MV-4-11 (cell line): ENCODE results near the gene CD69.
"Not testable (repeated sequence)": the region's sequence is repeated elsewhere in the genome, so short reads cannot be mapped to it uniquely, and the experiment has no call there.

Experiments
- DNase-seq: peaks from one replicate; lab custom pipeline; 2025; lab: John Stamatoyannopoulos, UW

Gene CD69

GRCh38 chr12:9750276-9751203 lies 10.2 kb downstream of the CD69 start:
- DNase-seq = peak; percentile 68

- DNase-seq = no peak
Observed at GRCh38 chr12:9749640-9750039, 11.1 kb downstream of the CD69 start.

GRCh38 chr12:9745199-9745598 lies 15.5 kb downstream of the CD69 start:
- DNase-seq = no peak

GRCh38 chr12:9742661-9743060 lies 18.0 kb downstream of the CD69 start:
- DNase-seq = no peak

- peak; percentile 86 for DNase-seq
Observed at GRCh38 chr12:9741726-9742125, 19.0 kb downstream of the CD69 start.

GRCh38 chr12:9740106-9740750 lies 20.5 kb downstream of the CD69 start:
- no peak for DNase-seq

- not testable (repeated sequence) for DNase-seq
Observed at GRCh38 chr12:9739404-9740105, 21.1 kb downstream of the CD69 start.

GRCh38 chr12:9738905-9739304 lies 21.8 kb downstream of the CD69 start:
- not testable (repeated sequence) for DNase-seq

- DNase-seq = peak; percentile 91
Observed at GRCh38 chr12:9736936-9737705, 23.6 kb downstream of the CD69 start.

- peak; percentile 74 for DNase-seq
Observed at GRCh38 chr12:9735601-9736000, 25.1 kb downstream of the CD69 start.

- peak; percentile 72 for DNase-seq
Observed at GRCh38 chr12:9732921-9733461, 27.7 kb downstream of the CD69 start, which contains the start of gene CLECL1. Gene CLECL1 (minus strand): TSS chr12:9733097.

GRCh38 chr12:9731797-9732196 lies 28.9 kb downstream of the CD69 start:
- peak; percentile 78 for DNase-seq

GRCh38 chr12:9731393-9731792 lies 29.3 kb downstream of the CD69 start:
- peak; percentile 45 for DNase-seq

- peak; percentile 50 for DNase-seq
Observed at GRCh38 chr12:9730591-9730990, 30.1 kb downstream of the CD69 start.

- peak; percentile 38 for DNase-seq
Observed at GRCh38 chr12:9730011-9730410, 30.7 kb downstream of the CD69 start.

- no peak for DNase-seq
Observed at GRCh38 chr12:9729082-9729481, 31.6 kb downstream of the CD69 start.

- no peak for DNase-seq
Observed at GRCh38 chr12:9727813-9728212, 32.9 kb downstream of the CD69 start.

GRCh38 chr12:9725213-9725870 lies 35.4 kb downstream of the CD69 start:
- peak; percentile 28 for DNase-seq

- DNase-seq = no peak
Observed at GRCh38 chr12:9724023-9724422, 36.7 kb downstream of the CD69 start.

- peak; percentile 90 for DNase-seq
Observed at GRCh38 chr12:9721394-9722092, 39.2 kb downstream of the CD69 start.
